Measurements from ENCODE around the gene CCDC78. TPM values are rescaled to one million over a fixed set of nuclear protein-coding genes. Genes with fewer than 3 reads are reported as not detected.

The CCDC78 gene
- total RNA-seq, 2 donors from 2014 or later: 0.92 to 0.95 TPM

DNA sequence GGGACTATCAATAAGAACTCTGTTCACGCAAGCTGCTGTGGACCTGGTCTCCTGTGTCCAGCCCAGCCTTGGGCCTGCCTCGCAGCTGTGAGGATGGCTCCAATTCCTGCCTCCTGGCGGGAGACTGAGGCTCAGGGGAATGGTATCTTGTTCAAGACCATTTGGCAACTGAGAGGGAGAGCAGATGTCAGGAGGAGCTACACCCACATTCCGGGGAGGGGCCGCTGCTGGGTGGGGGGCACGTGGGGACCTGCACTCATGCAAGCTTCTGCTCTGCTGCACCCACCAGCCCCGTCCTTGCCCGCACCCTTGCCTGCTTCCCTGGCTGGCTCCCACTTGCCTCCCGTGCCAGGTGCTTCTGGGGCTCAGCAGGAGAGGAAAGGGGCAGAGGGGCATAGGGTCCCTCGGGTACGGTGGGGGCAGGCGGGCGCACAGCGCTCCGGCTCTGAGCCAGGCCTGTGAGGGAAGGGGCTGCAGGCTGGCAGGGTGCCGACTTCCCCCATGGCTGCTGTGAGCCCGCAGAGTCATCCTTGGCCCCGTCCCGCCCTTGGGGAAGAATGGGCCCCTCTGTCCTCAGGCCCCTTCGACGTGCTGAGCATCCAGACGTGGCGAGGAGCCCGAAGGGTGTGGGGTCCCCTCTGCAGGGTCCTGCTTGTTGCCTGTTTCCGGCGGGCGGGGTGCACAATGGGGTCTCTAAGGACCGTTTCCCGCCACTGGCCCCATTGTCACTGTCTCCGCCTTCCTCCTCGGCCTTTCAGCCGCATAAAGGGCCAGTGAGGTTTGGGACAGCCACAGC lies 8.6 kb downstream of the CCDC78 start:
- Histone ChIP-seq H3K36me3 (no peaks in the 10 kb centered on the region), H3K4me3 (no peak overlapping the region), H3K27ac (no peak overlapping the region), H3K27me3 (replicated peaks; ENCODE audit: insufficient read depth) (no peaks in the 10 kb centered on the region), H3K9me3 (no peaks in the 10 kb centered on the region), H3K4me1 (ENCODE audit: control insufficient read depth in 1 of 2, low read depth in 2 of 2) (peaks cover 21 to 42% of the 10 kb centered on the region in 2 donors)
- ATAC-seq (ENCODE audit: insufficient number of reproducible peaks, low FRiP score, low read depth) (no peak), DNase-seq (ENCODE audit: low spot score) (no peak)
- TF ChIP-seq, protein P1, sequence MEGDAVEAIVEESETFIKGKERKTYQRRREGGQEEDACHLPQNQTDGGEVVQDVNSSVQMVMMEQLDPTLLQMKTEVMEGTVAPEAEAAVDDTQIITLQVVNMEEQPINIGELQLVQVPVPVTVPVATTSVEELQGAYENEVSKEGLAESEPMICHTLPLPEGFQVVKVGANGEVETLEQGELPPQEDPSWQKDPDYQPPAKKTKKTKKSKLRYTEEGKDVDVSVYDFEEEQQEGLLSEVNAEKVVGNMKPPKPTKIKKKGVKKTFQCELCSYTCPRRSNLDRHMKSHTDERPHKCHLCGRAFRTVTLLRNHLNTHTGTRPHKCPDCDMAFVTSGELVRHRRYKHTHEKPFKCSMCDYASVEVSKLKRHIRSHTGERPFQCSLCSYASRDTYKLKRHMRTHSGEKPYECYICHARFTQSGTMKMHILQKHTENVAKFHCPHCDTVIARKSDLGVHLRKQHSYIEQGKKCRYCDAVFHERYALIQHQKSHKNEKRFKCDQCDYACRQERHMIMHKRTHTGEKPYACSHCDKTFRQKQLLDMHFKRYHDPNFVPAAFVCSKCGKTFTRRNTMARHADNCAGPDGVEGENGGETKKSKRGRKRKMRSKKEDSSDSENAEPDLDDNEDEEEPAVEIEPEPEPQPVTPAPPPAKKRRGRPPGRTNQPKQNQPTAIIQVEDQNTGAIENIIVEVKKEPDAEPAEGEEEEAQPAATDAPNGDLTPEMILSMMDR (IDR thresholded peaks at IDR 0.05): no peak

DNA sequence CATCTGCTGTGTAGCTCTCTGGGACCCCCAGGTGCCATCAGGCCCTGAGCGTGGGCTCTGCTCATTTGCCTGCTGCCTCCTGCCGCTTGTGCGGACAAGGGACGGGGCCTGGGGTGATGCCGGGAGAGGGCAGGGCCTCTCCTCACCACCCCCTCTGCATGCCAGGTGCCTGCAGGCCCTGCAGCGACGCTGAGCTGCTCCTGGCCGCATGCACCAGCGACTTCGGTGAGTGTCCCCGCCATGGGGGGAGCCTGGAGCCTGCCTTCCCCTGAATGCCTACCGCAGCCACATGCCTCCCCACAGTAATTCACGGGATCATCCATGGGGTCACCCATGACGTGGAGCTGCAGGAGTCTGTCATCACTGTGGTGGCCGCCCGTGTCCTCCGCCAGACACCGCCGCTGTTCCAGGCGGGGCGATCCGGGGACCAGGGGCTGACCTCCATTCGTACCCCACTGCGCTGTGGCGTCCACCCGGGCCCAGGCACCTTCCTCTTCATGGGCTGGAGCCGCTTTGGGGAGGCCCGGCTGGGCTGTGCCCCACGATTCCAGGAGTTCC lies 9.4 kb downstream of the CCDC78 start:
- TF ChIP-seq, protein P1 (IDR thresholded peaks at IDR 0.05): no peak
- Histone ChIP-seq H3K27me3 (replicated peaks; ENCODE audit: insufficient read depth) (no peaks in the 10 kb centered on the region), H3K9me3 (no peaks in the 10 kb centered on the region), H3K4me3 (no peak overlapping the region), H3K36me3 (no peaks in the 10 kb centered on the region), H3K27ac (no peak overlapping the region), H3K4me1 (ENCODE audit: control insufficient read depth in 1 of 2, low read depth in 2 of 2) (peaks cover 20 to 37% of the 10 kb centered on the region in 2 donors)
- DNase-seq (ENCODE audit: low spot score) (no peak), ATAC-seq (ENCODE audit: insufficient number of reproducible peaks, low FRiP score, low read depth) (no peak)

DNA sequence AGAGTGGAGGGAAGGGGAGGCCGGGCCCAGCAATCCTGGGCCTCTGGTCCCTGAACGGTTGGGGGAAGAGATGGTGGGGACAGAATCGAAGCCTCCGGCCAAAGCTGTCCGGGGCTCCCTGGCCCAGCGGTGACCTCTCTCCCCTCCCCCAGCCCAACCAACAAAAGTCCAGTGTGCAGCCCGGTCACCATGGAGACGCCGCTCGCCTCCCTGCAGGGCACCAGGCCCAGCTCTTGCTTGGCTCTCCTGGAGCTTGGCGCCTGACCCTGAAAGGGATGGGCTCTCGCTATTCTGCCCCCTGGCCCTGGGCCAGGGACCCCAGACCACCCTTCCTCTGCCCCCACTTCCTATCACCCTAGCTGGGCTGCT lies 10.1 kb downstream of the CCDC78 start:
- Histone ChIP-seq H3K27me3 (replicated peaks; ENCODE audit: insufficient read depth) (no peaks in the 10 kb centered on the region), H3K9me3 (no peaks in the 10 kb centered on the region), H3K36me3 (no peaks in the 10 kb centered on the region), H3K27ac (no peak overlapping the region), H3K4me1 (ENCODE audit: control insufficient read depth in 1 of 2, low read depth in 2 of 2) (peaks cover 15 to 32% of the 10 kb centered on the region in 2 donors), H3K4me3 (peak overlapping the region; percentile 81)
- no peak for ATAC-seq (ENCODE audit: insufficient number of reproducible peaks, low FRiP score, low read depth)
- no peak for DNase-seq (ENCODE audit: low spot score)
- TF ChIP-seq, protein P1 (IDR thresholded peaks at IDR 0.05): no peak

DNA sequence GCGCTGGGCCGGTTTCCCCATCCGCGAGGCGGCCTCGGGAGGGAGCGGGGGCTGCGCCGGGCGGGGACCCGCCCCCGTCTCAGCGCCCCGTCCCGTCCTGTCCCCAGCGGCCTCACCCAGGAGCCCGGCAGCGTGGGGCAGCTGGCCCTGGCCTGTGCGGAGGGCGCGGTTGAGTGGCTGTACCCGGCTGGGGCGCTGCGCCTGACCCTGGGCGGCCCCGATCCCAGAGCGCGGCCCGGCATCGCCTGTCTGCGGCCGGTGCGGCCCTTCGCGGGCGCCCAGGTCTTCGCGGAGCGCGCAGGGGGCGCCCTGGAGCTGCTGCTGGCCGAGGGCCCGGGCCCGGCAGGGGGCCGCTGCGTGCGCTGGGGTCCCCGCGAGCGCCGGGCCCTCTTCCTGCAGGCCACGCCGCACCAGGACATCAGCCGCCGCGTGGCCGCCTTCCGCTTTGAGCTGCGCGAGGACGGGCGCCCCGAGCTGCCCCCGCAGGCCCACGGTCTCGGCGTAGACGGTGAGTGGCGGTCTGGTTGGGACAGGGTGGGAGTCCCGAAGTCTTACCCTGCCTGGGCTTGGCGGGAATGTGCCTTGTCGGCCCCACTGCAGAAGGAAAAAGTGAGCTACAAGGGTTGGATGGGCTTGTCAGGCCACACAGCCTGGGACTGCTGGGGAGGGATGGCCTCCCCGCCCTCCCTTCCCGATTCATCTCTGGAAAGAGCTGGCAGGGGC lies 10.6 kb downstream of the CCDC78 start:
- ATAC-seq (ENCODE audit: insufficient number of reproducible peaks, low FRiP score, low read depth) (no peak), DNase-seq (ENCODE audit: low spot score) (no peak)
- Histone ChIP-seq H3K36me3 (no peaks in the 10 kb centered on the region), H3K4me1 (ENCODE audit: control insufficient read depth in 1 of 2, low read depth in 2 of 2) (peaks cover 15 to 32% of the 10 kb centered on the region in 2 donors), H3K27me3 (replicated peaks; ENCODE audit: insufficient read depth) (no peaks in the 10 kb centered on the region), H3K9me3 (no peaks in the 10 kb centered on the region), H3K4me3 (peak overlapping the region; percentile 81), H3K27ac (no peak overlapping the region)
- TF ChIP-seq, protein P1 (IDR thresholded peaks at IDR 0.05): no peak

Data from thoracic aorta (tissue), 2 donors.